ENCODE data around the gene JPT2. TPM values are rescaled to one million over a fixed set of nuclear protein-coding genes. Genes with fewer than 3 reads are reported as not detected.

The JPT2 gene
- total RNA-seq, 1 donor from 2014 or later, result 180 TPM

GRCh38 chr16:1747934-1748333 is 69.9 kb downstream of the JPT2 start:
- peaks cover 6% of the 10 kb centered on the region for H3K27me3 Mint-ChIP-seq (ENCODE audit: unreplicated experiment)
- H3K4me3 Mint-ChIP-seq (ENCODE audit: unreplicated experiment), result no peak overlapping the region
- H3K36me3 Mint-ChIP-seq (ENCODE audit: low read depth, unreplicated experiment), result peaks cover 14% of the 10 kb centered on the region
- no peak overlapping the region for H3K27ac Mint-ChIP-seq (ENCODE audit: unreplicated experiment)
- TF ChIP-seq, protein P1, sequence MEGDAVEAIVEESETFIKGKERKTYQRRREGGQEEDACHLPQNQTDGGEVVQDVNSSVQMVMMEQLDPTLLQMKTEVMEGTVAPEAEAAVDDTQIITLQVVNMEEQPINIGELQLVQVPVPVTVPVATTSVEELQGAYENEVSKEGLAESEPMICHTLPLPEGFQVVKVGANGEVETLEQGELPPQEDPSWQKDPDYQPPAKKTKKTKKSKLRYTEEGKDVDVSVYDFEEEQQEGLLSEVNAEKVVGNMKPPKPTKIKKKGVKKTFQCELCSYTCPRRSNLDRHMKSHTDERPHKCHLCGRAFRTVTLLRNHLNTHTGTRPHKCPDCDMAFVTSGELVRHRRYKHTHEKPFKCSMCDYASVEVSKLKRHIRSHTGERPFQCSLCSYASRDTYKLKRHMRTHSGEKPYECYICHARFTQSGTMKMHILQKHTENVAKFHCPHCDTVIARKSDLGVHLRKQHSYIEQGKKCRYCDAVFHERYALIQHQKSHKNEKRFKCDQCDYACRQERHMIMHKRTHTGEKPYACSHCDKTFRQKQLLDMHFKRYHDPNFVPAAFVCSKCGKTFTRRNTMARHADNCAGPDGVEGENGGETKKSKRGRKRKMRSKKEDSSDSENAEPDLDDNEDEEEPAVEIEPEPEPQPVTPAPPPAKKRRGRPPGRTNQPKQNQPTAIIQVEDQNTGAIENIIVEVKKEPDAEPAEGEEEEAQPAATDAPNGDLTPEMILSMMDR (IDR thresholded peaks at IDR 0.05; ENCODE audit: unreplicated experiment), result no peak
- H3K9me3 Mint-ChIP-seq (ENCODE audit: unreplicated experiment), result no peaks in the 10 kb centered on the region
- no peak for DNase-seq (ENCODE audit: low spot score)
- peaks cover 2% of the 10 kb centered on the region for H3K4me1 Mint-ChIP-seq (ENCODE audit: unreplicated experiment)

- DNase-seq (ENCODE audit: low spot score), result no peak
- Mint-ChIP-seq H3K27ac (ENCODE audit: unreplicated experiment) (no peak overlapping the region), H3K27me3 (ENCODE audit: unreplicated experiment) (peaks cover 6% of the 10 kb centered on the region), H3K4me1 (ENCODE audit: unreplicated experiment) (peaks cover 2% of the 10 kb centered on the region), H3K4me3 (ENCODE audit: unreplicated experiment) (no peak overlapping the region), H3K9me3 (ENCODE audit: unreplicated experiment) (no peaks in the 10 kb centered on the region), H3K36me3 (ENCODE audit: low read depth, unreplicated experiment) (peaks cover 18% of the 10 kb centered on the region)
- TF ChIP-seq, protein P1 (IDR thresholded peaks at IDR 0.05; ENCODE audit: unreplicated experiment), result no peak
These were observed 71.4 kb downstream of the JPT2 start for GRCh38 chr16:1749152-1750117.

Small RNAs within 50 kb of the gene (microRNA-seq; reads per million reads assigned to microRNA genes)
- gene MIR3177 (ENCODE audit: unreplicated experiment), result 21.2 reads per million, percentile 67 among the genes with 10 or more reads in this experiment

Other genes with a start within 250 kb of the JPT2 start
- gene PERCC1, start 247.2 kb upstream of the JPT2 start, total RNA-seq (ENCODE audit: unreplicated experiment), result not detected
- gene CCDC154, start 233.7 kb upstream of the JPT2 start, total RNA-seq (ENCODE audit: unreplicated experiment), result 2.4 TPM
- 99.1 TPM for gene CLCN7, start 203.3 kb upstream of the JPT2 start, total RNA-seq (ENCODE audit: unreplicated experiment)
- 0.21 TPM for gene PTX4, start 189.3 kb upstream of the JPT2 start, total RNA-seq (ENCODE audit: unreplicated experiment)
- gene TELO2, start 184.9 kb upstream of the JPT2 start, total RNA-seq (ENCODE audit: unreplicated experiment), result 64.5 TPM
- 66.3 TPM for gene TMEM204, start 144.6 kb upstream of the JPT2 start, total RNA-seq (ENCODE audit: unreplicated experiment)
- gene IFT140, start 66.2 kb upstream of the JPT2 start, total RNA-seq (ENCODE audit: unreplicated experiment), result 39.9 TPM
- 46.8 TPM for gene CRAMP1, start 65.9 kb upstream of the JPT2 start, total RNA-seq (ENCODE audit: unreplicated experiment)
- 147 TPM for gene MAPK8IP3, start 27.9 kb downstream of the JPT2 start, total RNA-seq (ENCODE audit: unreplicated experiment)
- 33.3 TPM for gene NME3, start 93.3 kb downstream of the JPT2 start, total RNA-seq (ENCODE audit: unreplicated experiment)
- gene EME2, start 94.5 kb downstream of the JPT2 start, total RNA-seq (ENCODE audit: unreplicated experiment), result 25.4 TPM
- 62.7 TPM for gene MRPS34, start 94.9 kb downstream of the JPT2 start, total RNA-seq (ENCODE audit: unreplicated experiment)
- gene SPSB3, start 104.3 kb downstream of the JPT2 start, total RNA-seq (ENCODE audit: unreplicated experiment), result 52.9 TPM
- 49.8 TPM for gene NUBP2, start 104.7 kb downstream of the JPT2 start, total RNA-seq (ENCODE audit: unreplicated experiment)
- gene IGFALS, start 115.4 kb downstream of the JPT2 start, total RNA-seq (ENCODE audit: unreplicated experiment), result not detected
- gene HAGH, start 148.5 kb downstream of the JPT2 start, total RNA-seq (ENCODE audit: unreplicated experiment), result 44.8 TPM
- gene FAHD1, start 148.9 kb downstream of the JPT2 start, total RNA-seq (ENCODE audit: unreplicated experiment), result 23.1 TPM
- not detected for gene MEIOB, start 193.9 kb downstream of the JPT2 start, total RNA-seq (ENCODE audit: unreplicated experiment)
- gene HS3ST6, start 240.1 kb downstream of the JPT2 start, total RNA-seq (ENCODE audit: unreplicated experiment), result not detected